Smooth muscle cell (in vitro differentiated cells): ENCODE measurements around the gene C3orf49. TPM values are rescaled to one million over a fixed set of nuclear protein-coding genes. Genes with fewer than 3 reads are reported as not detected.

Experiments
- DNase-seq: peaks from one replicate; lab custom pipeline; 2025; ENCODE audit not compliant: unreplicated experiment; lab: John Stamatoyannopoulos, UW
- H2AFZ ChIP-seq: fragments of 200-600 bp; sonication (generic); 2 replicates; pipeline ENCODE4 v1.6.0; 2016; ENCODE audit warnings: antibody characterized with exemption, low read depth, mild to moderate bottlenecking
- H3F3A ChIP-seq: fragments of 200-600 bp; sonication (generic); 2 replicates; pipeline ENCODE4 v1.6.0; 2017; ENCODE audit warnings: antibody characterized with exemption, low read depth
- H3K27ac ChIP-seq: fragments of 200-600 bp; sonication (generic); 2 replicates; pipeline ENCODE4 v1.5.1; 2016; ENCODE audit warnings: low read depth, mild to moderate bottlenecking
- H3K27me3 ChIP-seq: fragments of 200-600 bp; sonication (generic); 2 replicates; pipeline ENCODE4 v1.6.1; 2016; ENCODE audit warnings: low read depth, mild to moderate bottlenecking
- H3K36me3 ChIP-seq: fragments of 200-600 bp; sonication (generic); 2 replicates; pipeline ENCODE4 v1.5.1; 2016; ENCODE audit warnings: low read depth
- H3K4me1 ChIP-seq: fragments of 200-600 bp; sonication (generic); 2 replicates; pipeline ENCODE4 v1.5.1; 2016; ENCODE audit warnings: low read depth
- H3K4me2 ChIP-seq: fragments of 200-600 bp; sonication (generic); 2 replicates; pipeline ENCODE4 v1.6.0; 2016; ENCODE audit warnings: mild to moderate bottlenecking
- H3K4me3 ChIP-seq: fragments of 200-600 bp; sonication (generic); 2 replicates; pipeline ENCODE4 v1.5.1; 2016; ENCODE audit warnings: mild to moderate bottlenecking
- H3K79me2 ChIP-seq: fragments of 200-600 bp; sonication (generic); 2 replicates; pipeline ENCODE4 v1.6.0; 2016; ENCODE audit warnings: low read depth, mild to moderate bottlenecking
- H3K9ac ChIP-seq: fragments of 200-600 bp; sonication (generic); 2 replicates; pipeline ENCODE4 v1.6.0; 2016; ENCODE audit warnings: low read depth
- H3K9me3 ChIP-seq: fragments of 200-600 bp; sonication (generic); replicated peaks from 2 replicates; pipeline ENCODE4 v1.5.1; 2016; ENCODE audit warnings: low read depth
- H4K20me1 ChIP-seq: fragments of 200-600 bp; sonication (generic); 2 replicates; pipeline ENCODE4 v1.6.0; 2016; ENCODE audit warnings: low read depth
- CTCF ChIP-seq: fragments of 200-600 bp; sonication (generic); IDR thresholded peaks from 2 replicates; pipeline ENCODE4 v1.5.1; 2017; ENCODE audit warnings: borderline replicate concordance, mild to moderate bottlenecking, antibody characterized with exemption; ENCODE audit not compliant: insufficient read depth, poor library complexity, severe bottlenecking
- WGBS: methylation state at CpG from one replicate; pipeline ENCODE4 v1.1.7; 2016; ENCODE audit warnings: low lambda C conversion rate; 5-methylcytosine and 5-hydroxymethylcytosine counted together
- polyA plus RNA-seq: library from polyadenylated mRNA; unstranded; fragments of >200 nt; fragmentation: Nextera tagmentation; extraction: Ambion mirVana; gene quantifications from 2 replicates; pipeline ENCODE4 v1.2.1, GENCODE V29; 2016
- total RNA-seq: library from RNA; depleted of rRNA; stranded (reverse); fragments of >200 nt; gene quantifications from 2 replicates; pipeline ENCODE4 v1.2.3, GENCODE V29; 2014

Gene C3orf49
- total and polyA plus RNA-seq, 2 experiments from 2014 or later, result not detected

- H2AFZ ChIP-seq, result no peak overlapping the region
- 86% methylated on average over 5 of the region's 5 CpGs for WGBS
- H3K36me3 ChIP-seq, result no peaks in the 10 kb centered on the region
- no peak overlapping the region for H3K27ac ChIP-seq
- no peak overlapping the region for H3K9ac ChIP-seq
- H3K9me3 ChIP-seq, result no peaks in the 10 kb centered on the region
- no peaks in the 10 kb centered on the region for H3K4me1 ChIP-seq
- H3K79me2 ChIP-seq, result no peaks in the 10 kb centered on the region
- no peaks in the 10 kb centered on the region for H4K20me1 ChIP-seq
- H3K4me3 ChIP-seq, result no peak overlapping the region
- H3F3A ChIP-seq, result no peaks in the 10 kb centered on the region
- DNase-seq, result no peak
- peaks cover 12% of the 10 kb centered on the region for H3K27me3 ChIP-seq
- no peak overlapping the region for H3K4me2 ChIP-seq
- TF ChIP-seq CTCF, result no peak
These were observed 15.2 kb upstream of the C3orf49 start for GRCh38 chr3:63803911-63804310.

GRCh38 chr3:63807961-63808565 is 11.0 kb upstream of the C3orf49 start:
- H3K79me2 ChIP-seq, result no peaks in the 10 kb centered on the region
- H3K4me3 ChIP-seq, result no peak overlapping the region
- H3K4me2 ChIP-seq, result no peak overlapping the region
- no peaks in the 10 kb centered on the region for H3F3A ChIP-seq
- TF ChIP-seq CTCF, result no peak
- DNase-seq, result no peak
- no peaks in the 10 kb centered on the region for H4K20me1 ChIP-seq
- no peak overlapping the region for H3K27ac ChIP-seq
- no peaks in the 10 kb centered on the region for H3K4me1 ChIP-seq
- no peaks in the 10 kb centered on the region for H3K9me3 ChIP-seq
- no peak overlapping the region for H2AFZ ChIP-seq
- WGBS, result 96% methylated on average over 5 of the region's 5 CpGs
- peaks cover under 1% of the 10 kb centered on the region for H3K27me3 ChIP-seq
- no peaks in the 10 kb centered on the region for H3K36me3 ChIP-seq
- no peak overlapping the region for H3K9ac ChIP-seq

GRCh38 chr3:63808633-63809032 is 10.5 kb upstream of the C3orf49 start:
- no peaks in the 10 kb centered on the region for H3K79me2 ChIP-seq
- no peaks in the 10 kb centered on the region for H4K20me1 ChIP-seq
- H2AFZ ChIP-seq, result no peak overlapping the region
- TF ChIP-seq CTCF, result no peak
- no peaks in the 10 kb centered on the region for H3K36me3 ChIP-seq
- WGBS, result 87% methylated on average over 3 of the region's 3 CpGs
- no peaks in the 10 kb centered on the region for H3K27me3 ChIP-seq
- no peak overlapping the region for H3K27ac ChIP-seq
- H3K4me2 ChIP-seq, result no peak overlapping the region
- no peaks in the 10 kb centered on the region for H3K9me3 ChIP-seq
- H3F3A ChIP-seq, result no peaks in the 10 kb centered on the region
- H3K4me3 ChIP-seq, result no peak overlapping the region
- H3K9ac ChIP-seq, result no peak overlapping the region
- no peak for DNase-seq
- no peaks in the 10 kb centered on the region for H3K4me1 ChIP-seq

GRCh38 chr3:63809607-63810006 is 9.5 kb upstream of the C3orf49 start:
- TF ChIP-seq CTCF, result no peak
- Histone ChIP-seq H2AFZ (no peak overlapping the region), H4K20me1 (no peaks in the 10 kb centered on the region), H3K4me2 (no peak overlapping the region), H3K9me3 (no peaks in the 10 kb centered on the region), H3K79me2 (no peaks in the 10 kb centered on the region), H3K27me3 (no peaks in the 10 kb centered on the region), H3F3A (no peaks in the 10 kb centered on the region), H3K9ac (no peak overlapping the region), H3K4me1 (no peaks in the 10 kb centered on the region), H3K4me3 (no peak overlapping the region), H3K36me3 (no peaks in the 10 kb centered on the region), H3K27ac (no peak overlapping the region)
- WGBS, result 66% methylated on average over 6 of the region's 6 CpGs
- DNase-seq, result no peak
